Measurements from ENCODE around the gene KLRD1.
"Not testable (repeated sequence)": the region's sequence is repeated elsewhere in the genome, so short reads cannot be mapped to it uniquely, and the experiment has no call there.

The KLRD1 gene

GRCh38 chr12:10307630-10308029 lies at the start of gene KLRD1:
TSS of gene KLRD1 (plus strand) at chr12:10307870. CDS start at chr12:10308078, 208 bp downstream.
- DNase-seq (ENCODE audit: low read depth): no peak

GRCh38 chr12:10260927-10261326 lies 46.7 kb upstream of the KLRD1 start:
- DNase-seq (ENCODE audit: low read depth): no peak

GRCh38 chr12:10268037-10268436 lies 39.6 kb upstream of the KLRD1 start:
- DNase-seq (ENCODE audit: low read depth): no peak

- no peak for DNase-seq (ENCODE audit: low read depth)
Observed at GRCh38 chr12:10272467-10272866, 35.2 kb upstream of the KLRD1 start.

GRCh38 chr12:10276774-10277173 lies 30.9 kb upstream of the KLRD1 start:
- DNase-seq (ENCODE audit: low read depth): no peak

- DNase-seq (ENCODE audit: low read depth): no peak
Observed at GRCh38 chr12:10278104-10278503, 29.6 kb upstream of the KLRD1 start.

- no peak for DNase-seq (ENCODE audit: low read depth)
Observed at GRCh38 chr12:10279937-10280336, 27.7 kb upstream of the KLRD1 start.

- no peak for DNase-seq (ENCODE audit: low read depth)
Observed at GRCh38 chr12:10283027-10283426, 24.6 kb upstream of the KLRD1 start.

GRCh38 chr12:10285919-10286318 lies 21.8 kb upstream of the KLRD1 start:
- DNase-seq (ENCODE audit: low read depth): no peak

- no peak for DNase-seq (ENCODE audit: low read depth)
Observed at GRCh38 chr12:10289005-10289754, 18.5 kb upstream of the KLRD1 start.

- no peak for DNase-seq (ENCODE audit: low read depth)
Observed at GRCh38 chr12:10291030-10291429, 16.6 kb upstream of the KLRD1 start.

- DNase-seq (ENCODE audit: low read depth): no peak
Observed at GRCh38 chr12:10293151-10293550, 14.5 kb upstream of the KLRD1 start.

- DNase-seq (ENCODE audit: low read depth): no peak
Observed at GRCh38 chr12:10293570-10294227, 14.0 kb upstream of the KLRD1 start.

- no peak for DNase-seq (ENCODE audit: low read depth)
Observed at GRCh38 chr12:10301103-10301502, 6.6 kb upstream of the KLRD1 start.

GRCh38 chr12:10304161-10304574 lies 3.5 kb upstream of the KLRD1 start:
- no peak for DNase-seq (ENCODE audit: low read depth)

- no peak for DNase-seq (ENCODE audit: low read depth)
Observed at GRCh38 chr12:10305411-10305810, 2.3 kb upstream of the KLRD1 start.

- no peak for DNase-seq (ENCODE audit: low read depth)
Observed at GRCh38 chr12:10310926-10311720, 3.5 kb downstream of the KLRD1 start.

GRCh38 chr12:10319388-10319787 lies 11.7 kb downstream of the KLRD1 start:
- DNase-seq (ENCODE audit: low read depth): no peak

GRCh38 chr12:10320643-10321042 lies 13.0 kb downstream of the KLRD1 start:
- no peak for DNase-seq (ENCODE audit: low read depth)

GRCh38 chr12:10328691-10329090 lies 21.0 kb downstream of the KLRD1 start:
- not testable (repeated sequence) for DNase-seq (ENCODE audit: low read depth)

- no peak for DNase-seq (ENCODE audit: low read depth)
Observed at GRCh38 chr12:10331642-10332239, 24.1 kb downstream of the KLRD1 start.

- not testable (repeated sequence) for DNase-seq (ENCODE audit: low read depth)
Observed at GRCh38 chr12:10336196-10336595, 28.5 kb downstream of the KLRD1 start.

Data from HS-27A (cell line).